SIG-M5 treated with dmso at 0.1 percent for 504 hours (cell line): ENCODE measurements around the gene PACS2.

Experiments used
- DNase-seq: peaks from one replicate; lab custom pipeline; 2025; ENCODE audit not compliant: unreplicated experiment; lab: John Stamatoyannopoulos, UW

Gene PACS2

GRCh38 chr14:105366386-105367074 lies 52.0 kb downstream of the PACS2 start:
- DNase-seq = no peak

- no peak for DNase-seq
Measured at GRCh38 chr14:105367116-105368031, 52.8 kb downstream of the PACS2 start.

- DNase-seq = no peak
Measured at GRCh38 chr14:105368032-105368417, 53.5 kb downstream of the PACS2 start.

- no peak for DNase-seq
Measured at GRCh38 chr14:105368426-105368825, 53.9 kb downstream of the PACS2 start.

GRCh38 chr14:105368910-105369652 lies 54.5 kb downstream of the PACS2 start:
- DNase-seq = no peak

- DNase-seq = no peak
Measured at GRCh38 chr14:105369653-105370040, 55.1 kb downstream of the PACS2 start.

GRCh38 chr14:105374389-105374788 lies 59.8 kb downstream of the PACS2 start:
- peak; percentile 4 for DNase-seq

- DNase-seq = peak; percentile 12
Measured at GRCh38 chr14:105375635-105376057, 61.1 kb downstream of the PACS2 start.

- no peak for DNase-seq
Measured at GRCh38 chr14:105376521-105377440, 62.2 kb downstream of the PACS2 start.

- DNase-seq = no peak
Measured at GRCh38 chr14:105377555-105378182, 63.1 kb downstream of the PACS2 start.

GRCh38 chr14:105378199-105378598 lies 63.7 kb downstream of the PACS2 start:
- DNase-seq = no peak

- DNase-seq = no peak
Measured at GRCh38 chr14:105378873-105379685, 64.5 kb downstream of the PACS2 start.

- DNase-seq = no peak
Measured at GRCh38 chr14:105379946-105380345, 65.4 kb downstream of the PACS2 start.

- DNase-seq = no peak
Measured at GRCh38 chr14:105380756-105381155, 66.2 kb downstream of the PACS2 start.

- no peak for DNase-seq
Measured at GRCh38 chr14:105381446-105382342, 67.1 kb downstream of the PACS2 start.

GRCh38 chr14:105382343-105383082 lies 68.0 kb downstream of the PACS2 start:
- DNase-seq = no peak

GRCh38 chr14:105383083-105383730 lies 68.7 kb downstream of the PACS2 start:
- no peak for DNase-seq
